UCSD-AML1 (cell line): ENCODE results near the gene CDH15.

Experiments used
- DNase-seq: peaks from one replicate; lab custom pipeline; 2025; ENCODE audit not compliant: unreplicated experiment; lab: John Stamatoyannopoulos, UW

CDH15 gene

GRCh38 chr16:89140981-89141883 is 30.3 kb upstream of the CDH15 start:
- no peak for DNase-seq

DNA sequence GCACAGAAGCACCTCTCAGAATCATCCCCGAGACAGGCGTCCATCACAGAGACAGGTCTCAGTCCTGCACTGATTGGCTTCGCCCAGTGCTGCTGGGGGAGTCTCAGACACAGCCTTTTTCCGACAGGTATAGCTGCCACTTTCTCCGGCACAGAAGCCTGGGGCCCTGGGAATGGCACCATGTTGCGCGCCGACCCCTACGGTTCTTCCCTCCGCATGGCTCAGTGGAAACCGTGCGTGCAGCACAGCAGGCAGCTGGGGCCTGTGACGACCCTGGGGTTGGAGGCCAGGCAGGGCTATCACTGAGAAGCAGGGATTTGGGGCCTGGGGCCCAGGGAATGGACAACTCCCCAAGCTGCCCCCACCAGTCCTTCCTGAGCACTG is 29.7 kb upstream of the CDH15 start:
- no peak for DNase-seq

- no peak for DNase-seq
These were observed 28.9 kb upstream of the CDH15 start for GRCh38 chr16:89142474-89143195.

DNA sequence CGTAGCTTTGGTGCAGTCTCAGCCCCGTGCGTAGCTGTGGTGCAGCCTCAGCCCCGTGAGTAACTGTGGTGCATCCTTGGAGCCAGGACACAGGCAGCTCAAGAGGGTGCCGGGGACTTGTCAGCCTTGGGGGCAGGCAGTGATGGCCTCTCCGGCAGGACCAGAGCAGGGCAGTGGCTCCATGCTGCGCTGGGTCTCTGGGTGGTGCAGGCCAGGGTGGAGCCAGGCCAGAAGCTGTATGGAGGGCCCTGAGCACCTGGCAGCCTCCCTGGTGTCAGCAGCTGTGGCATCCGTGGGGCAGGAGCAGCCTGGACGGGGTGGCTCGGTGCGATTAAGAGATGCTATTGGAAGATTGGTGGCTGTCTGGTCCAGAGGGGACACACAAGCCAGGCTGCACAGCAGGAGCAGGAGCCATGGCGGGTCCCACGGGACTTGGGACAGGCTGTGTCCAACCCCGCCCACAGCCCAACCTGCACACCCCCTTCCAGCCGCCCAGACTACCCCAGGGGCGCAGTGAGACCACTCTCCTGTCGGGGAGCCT is 28.3 kb upstream of the CDH15 start:
- DNase-seq, result no peak

GRCh38 chr16:89143911-89144675 is 27.5 kb upstream of the CDH15 start:
- DNase-seq, result no peak

DNA sequence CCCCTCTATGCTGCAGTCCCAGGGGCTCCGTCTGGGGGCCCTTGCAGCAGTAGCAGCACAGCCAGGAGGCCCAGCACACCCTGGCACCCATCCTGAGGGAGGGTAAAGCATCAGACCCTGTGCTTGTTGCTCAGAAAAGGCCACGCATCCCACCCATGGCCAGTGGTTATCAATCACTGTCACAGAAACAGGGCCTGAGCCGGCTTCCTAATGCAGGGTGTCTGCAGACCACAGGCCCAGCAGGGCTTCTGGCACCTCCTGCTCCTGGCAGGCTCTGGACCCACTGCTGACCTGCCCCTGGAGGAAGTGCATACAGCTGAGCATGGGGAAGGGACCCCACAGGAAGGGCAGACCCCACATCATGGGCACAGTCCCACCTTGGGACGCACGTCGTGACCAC is 26.9 kb upstream of the CDH15 start:
- no peak for DNase-seq

DNA sequence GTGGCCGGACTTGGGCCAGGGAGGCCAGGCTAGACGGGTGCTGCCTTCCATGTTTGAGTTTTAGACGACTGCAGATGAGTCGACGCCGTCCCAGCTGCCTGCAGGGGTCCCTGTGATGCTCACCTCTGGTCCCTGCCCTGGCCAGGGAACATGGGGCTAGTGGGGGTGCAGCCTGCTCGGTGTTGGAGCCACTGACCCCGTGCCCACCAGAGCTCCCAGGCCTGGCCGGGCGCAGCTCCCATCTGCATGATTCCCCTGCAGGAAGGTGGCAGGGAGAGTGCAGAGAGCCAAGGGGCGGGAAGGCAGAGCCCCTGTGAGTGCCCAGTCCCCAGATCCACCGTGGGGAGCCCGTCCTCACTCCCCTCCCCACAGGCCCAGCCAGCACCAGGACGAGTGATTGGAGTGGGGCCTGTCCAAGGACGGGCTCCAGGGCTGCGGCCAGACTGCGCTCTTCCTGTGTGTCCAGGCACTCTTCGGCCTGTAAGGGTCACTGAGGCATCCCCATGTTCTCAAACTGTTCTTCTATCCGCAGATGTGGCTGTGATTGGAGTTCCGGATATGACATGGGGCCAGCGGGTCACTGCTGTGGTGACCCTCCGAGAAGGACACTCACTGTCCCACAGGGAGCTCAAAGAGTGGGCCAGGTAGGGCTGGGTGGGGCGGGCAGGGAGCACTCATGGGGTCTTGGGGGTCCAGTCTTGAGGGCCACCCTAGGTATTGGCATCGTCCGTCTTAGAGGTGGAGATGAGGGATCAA is 26.0 kb upstream of the CDH15 start:
- DNase-seq, result no peak

- no peak for DNase-seq
These were observed 25.1 kb upstream of the CDH15 start for GRCh38 chr16:89146211-89147005.

- DNase-seq, result no peak
These were observed 24.3 kb upstream of the CDH15 start for GRCh38 chr16:89147085-89147817.

DNA sequence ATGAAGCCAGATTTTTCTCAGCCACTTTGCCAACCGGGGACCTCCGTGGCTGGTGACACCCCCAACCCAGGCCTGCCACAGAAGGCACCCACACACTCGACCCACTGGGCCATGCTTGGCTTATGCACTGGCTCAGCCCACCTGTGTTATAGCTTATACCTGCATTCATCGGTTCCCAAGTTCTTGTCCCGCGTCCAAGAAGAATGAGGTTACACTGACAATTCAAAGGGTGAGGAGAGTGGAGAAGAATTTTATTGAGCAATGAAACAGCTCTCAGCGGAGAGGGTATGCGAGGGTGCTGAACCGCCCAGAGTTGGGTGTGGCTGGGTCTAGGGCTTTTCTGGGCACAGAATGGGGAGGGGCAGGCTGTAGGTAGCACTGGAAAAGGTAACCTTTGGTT is 22.2 kb upstream of the CDH15 start:
- no peak for DNase-seq

- DNase-seq, result no peak
These were observed 21.3 kb upstream of the CDH15 start for GRCh38 chr16:89150090-89150835.

GRCh38 chr16:89150981-89151380 is 20.6 kb upstream of the CDH15 start:
- DNase-seq, result no peak

GRCh38 chr16:89152831-89153700 is 18.5 kb upstream of the CDH15 start:
- no peak for DNase-seq

GRCh38 chr16:89153848-89154271 is 17.7 kb upstream of the CDH15 start:
- DNase-seq, result no peak

GRCh38 chr16:89154390-89155183 is 17.0 kb upstream of the CDH15 start:
- DNase-seq, result no peak

GRCh38 chr16:89155184-89155679 is 16.3 kb upstream of the CDH15 start:
- no peak for DNase-seq
